ENCODE measurements around the gene ARL2BP. TPM values are rescaled to one million over a fixed set of nuclear protein-coding genes. Genes with fewer than 3 reads are reported as not detected.

Gene ARL2BP
- total and polyA plus RNA-seq, 2 of the 13 experiments (the other 11 are each of a cell fraction or from before 2014, with no cell fraction given): 64.3 to 67.6 TPM

- TF ChIP-seq ZNF343 (CRISPR knock-in tag; IDR thresholded peaks at IDR 0.05) (0 out of 2 replicates have a peak, but pooled peaks have one; percentile 36), NPAS2 (CRISPR knock-in tag; IDR thresholded peaks at IDR 0.05; ENCODE audit: borderline replicate concordance) (no peak), ZFP36L2 (CRISPR knock-in tag; IDR thresholded peaks at IDR 0.05) (no peak), ZNF296 (CRISPR knock-in tag; conservative IDR thresholded peaks at IDR 0.05) (no peak), AHR (CRISPR knock-in tag; IDR thresholded peaks at IDR 0.05) (no peak), ZBTB8A (CRISPR knock-in tag; IDR thresholded peaks at IDR 0.05; ENCODE audit: borderline replicate concordance, low read depth) (no peak), SMARCE1 (IDR thresholded peaks at IDR 0.05; ENCODE audit: borderline replicate concordance) (no peak), ZNF724P (CRISPR knock-in tag; IDR thresholded peaks at IDR 0.05; ENCODE audit: borderline replicate concordance) (no peak), SP5 (CRISPR knock-in tag; IDR thresholded peaks at IDR 0.05; ENCODE audit: borderline replicate concordance, low read depth) (no peak), ZFP91 (CRISPR knock-in tag; IDR thresholded peaks at IDR 0.05; ENCODE audit: borderline replicate concordance) (no peak), FIP1L1 (IDR thresholded peaks at IDR 0.05; ENCODE audit: borderline replicate concordance, insufficient read depth, low read depth, low read length) (no peak), ZNF7 (CRISPR knock-in tag; IDR thresholded peaks at IDR 0.05) (no peak), EEA1 (CRISPR knock-in tag; IDR thresholded peaks at IDR 0.05; ENCODE audit: borderline replicate concordance) (0 out of 2 replicates have a peak, but pooled peaks have one; percentile 41), SYNCRIP (IDR thresholded peaks at IDR 0.05; ENCODE audit: insufficient read depth, low read depth, low read length) (no peak), EZH2 (conservative IDR thresholded peaks at IDR 0.05; ENCODE audit: low read depth, low read length) (no peak), BRD4 (CRISPR knock-in tag; IDR thresholded peaks at IDR 0.05) (no peak), ZSCAN31 (CRISPR knock-in tag; IDR thresholded peaks at IDR 0.05; ENCODE audit: low read depth) (no peak), ATF5 (CRISPR knock-in tag; IDR thresholded peaks at IDR 0.05; ENCODE audit: low read depth) (no peak), ZSCAN29 (CRISPR knock-in tag; conservative IDR thresholded peaks at IDR 0.05) (peak; percentile 78; the same call in 1 of the 2 replicates), U2AF2 (IDR thresholded peaks at IDR 0.05; ENCODE audit: low read depth, low read length) (no peak), THRA (CRISPR knock-in tag; IDR thresholded peaks at IDR 0.05; ENCODE audit: borderline replicate concordance) (no peak), HMGXB3 (CRISPR knock-in tag; IDR thresholded peaks at IDR 0.05; ENCODE audit: borderline replicate concordance) (no peak)
Measured at GRCh38 chr16:57283214-57283958, 38.3 kb downstream of the ARL2BP start (continued).
